GM12878 (cell line): ENCODE data around the gene ANP32A. TPM values are rescaled to one million over a fixed set of nuclear protein-coding genes. Genes with fewer than 3 reads are reported as not detected.

Experiments
- ATAC-seq: fragments of 200-7000 bp; cut with Tn5 transposase; 3 replicates; pipeline ENCODE4 v1.9.1; 2020; ENCODE audit warnings: mild to moderate bottlenecking, moderate library complexity
- BruUV-seq: library from RNA; stranded (reverse); fragments of 400-500 nt; replicated peaks from 2 replicates; lab custom pipeline; 2021; lab: Mats Ljungman, UMichigan
- CTCF ChIA-PET: fragments of 300-600 bp; sonication (Branson Sonifier 250); formaldehyde crosslinking; extraction: SDS; loops from one replicate; lab custom pipeline; 2021; ENCODE audit warnings: inconsistent platforms; lab: Yijun Ruan, JAX
- POLR2A ChIA-PET: fragments of 350-600 bp; formaldehyde crosslinking; extraction: SDS; loops from one replicate; lab custom pipeline; 2021; ENCODE audit warnings: inconsistent platforms; lab: Charles Lee
- RAD21 ChIA-PET: fragments of 300-600 bp; sonication (Branson Sonifier 250); formaldehyde crosslinking; loops from one replicate; lab custom pipeline; 2023; ENCODE audit warnings: antibody characterized with exemption; ENCODE audit not compliant: unreplicated experiment; lab: Charles Lee
- SMC1A ChIA-PET: fragments of 300-600 bp; sonication (Branson Sonifier 250); formaldehyde crosslinking; loops from one replicate; lab custom pipeline; 2023; ENCODE audit not compliant: unreplicated experiment, uncharacterized antibody; lab: Charles Lee
- DNase-seq: peaks from one replicate; pipeline ENCODE4 v3.0.0-alpha.2; 2011; ENCODE audit warnings: low read depth, low spot score
- FAIRE-seq: peaks from 3 replicates; lab custom pipeline; 2011; peaks lifted over from hg19 to GRCh38; lab: Jason Lieb, UNC
- H2AFZ ChIP-seq: 2 replicates; pipeline ENCODE4 v1.6.0; 2011; ENCODE audit warnings: low read depth, low read length, control low read depth; ENCODE audit not compliant: control insufficient read depth
- H3K27ac ChIP-seq: 2 replicates; pipeline ENCODE4 v1.5.1; 2011; ENCODE audit warnings: control low read depth; ENCODE audit not compliant: control insufficient read depth, insufficient read depth
- H3K27me3 ChIP-seq, 2 experiments: replicated peaks in 1 of 2; 2 replicates each; pipeline versions ENCODE4 v1.6.0 to v1.6.1; 2011; ENCODE audit warnings: low read length in 1 of 2; ENCODE audit not compliant: control insufficient read depth in 2 of 2, insufficient read depth in 2 of 2
- H3K36me3 ChIP-seq, 2 experiments: 2 replicates each; pipeline ENCODE4 v1.5.1; 2011; ENCODE audit warnings: low read length in 1 of 2; ENCODE audit not compliant: control insufficient read depth in 2 of 2, insufficient read depth in 2 of 2
- H3K4me1 ChIP-seq: 2 replicates; pipeline ENCODE4 v1.6.1; 2011; ENCODE audit warnings: mild to moderate bottlenecking, low read length, moderate library complexity, mixed read lengths; ENCODE audit not compliant: control insufficient read depth, insufficient read depth
- H3K4me2 ChIP-seq: 2 replicates; pipeline ENCODE4 v1.6.0; 2011; ENCODE audit warnings: control low read depth; ENCODE audit not compliant: control insufficient read depth, insufficient read depth
- H3K4me3 ChIP-seq: fragments of 200-600 bp; sonication (generic); 2 replicates; pipeline ENCODE4 v1.5.1; 2016
- H3K79me2 ChIP-seq: 2 replicates; pipeline ENCODE4 v1.6.0; 2011; ENCODE audit warnings: low read length; ENCODE audit not compliant: control insufficient read depth, insufficient read depth
- H3K9ac ChIP-seq: 2 replicates; pipeline ENCODE4 v1.8.0; 2011; ENCODE audit warnings: low read length, control low read depth, mixed read lengths; ENCODE audit not compliant: control insufficient read depth, insufficient read depth
- H3K9me3 ChIP-seq: replicated peaks from 3 replicates; pipeline ENCODE4 v1.5.1; 2011; ENCODE audit warnings: mild to moderate bottlenecking, low read length; ENCODE audit not compliant: control insufficient read depth, insufficient read depth
- H4K20me1 ChIP-seq: 2 replicates; pipeline ENCODE4 v1.6.0; 2011; ENCODE audit not compliant: control insufficient read depth, insufficient read depth
- ATF7 ChIP-seq: fragments of 450-650 bp; IDR thresholded peaks from 2 replicates; pipeline ENCODE4 v1.6.1; 2016; ENCODE audit warnings: low read depth, mild to moderate bottlenecking
- CBX5 ChIP-seq: sonication (generic); IDR thresholded peaks from 2 replicates; pipeline ENCODE4 v1.6.1; 2016; ENCODE audit warnings: low read depth, moderate library complexity, mild to moderate bottlenecking, inconsistent platforms
- CEBPB ChIP-seq, 2 experiments: fragments of 150-350 bp in 1 of 2; IDR thresholded peaks; 2 replicates each; pipeline ENCODE4 v1.6.1; 2012 to 2014; ENCODE audit warnings: low read depth in 2 of 2, low read length in 2 of 2, borderline replicate concordance in 1 of 2, inconsistent platforms in 1 of 2
- GABPA ChIP-seq: IDR thresholded peaks from 2 replicates; pipeline ENCODE4 v1.6.1; 2014; ENCODE audit warnings: antibody characterized with exemption, low read depth, mild to moderate bottlenecking, inconsistent platforms
- KAT2A ChIP-seq: conservative IDR thresholded peaks from 2 replicates; pipeline ENCODE4 v1.6.1; 2011; ENCODE audit warnings: low read depth, low read length; ENCODE audit not compliant: control insufficient read depth
- MEF2A ChIP-seq: IDR thresholded peaks from 2 replicates; pipeline ENCODE4 v1.6.1; 2011; ENCODE audit warnings: low read depth, mild to moderate bottlenecking, low read length, moderate library complexity; ENCODE audit not compliant: insufficient read depth
- MXI1 ChIP-seq: fragments of 150-350 bp; IDR thresholded peaks from 2 replicates; pipeline ENCODE4 v1.6.1; 2011; ENCODE audit warnings: low read depth, mild to moderate bottlenecking, inconsistent platforms, low read length, improper control_type of control experiment
- MYC ChIP-seq: IDR thresholded peaks from 2 replicates; pipeline ENCODE4 v1.6.1; 2011; ENCODE audit warnings: mild to moderate bottlenecking, low read length, moderate library complexity, inconsistent platforms; ENCODE audit not compliant: insufficient read depth, insufficient replicate concordance, insufficient read length, severe bottlenecking
- SRF ChIP-seq, 2 experiments: IDR thresholded peaks; 2 replicates each; pipeline ENCODE4 v1.6.1; 2011; ENCODE audit warnings: low read depth in 2 of 2, low read length in 2 of 2, mild to moderate bottlenecking in 1 of 2, moderate library complexity in 1 of 2
- SUZ12 ChIP-seq: fragments of 200-600 bp; sonication (generic); IDR thresholded peaks from one replicate; pipeline ENCODE4 v1.6.1; 2018; ENCODE audit warnings: antibody characterized with exemption, mild to moderate bottlenecking; ENCODE audit not compliant: unreplicated experiment
- WGBS: methylation state at CpG from one replicate; pipeline ENCODE4 v1.1.6; 2016; ENCODE audit warnings: low lambda C conversion rate; ENCODE audit not compliant: insufficient replicate concordance, insufficient coverage; ENCODE audit errors: missing lambda C conversion rate; 5-methylcytosine and 5-hydroxymethylcytosine counted together
- in situ Hi-C: fragments of 300-500 bp; cut with MboI; formaldehyde crosslinking; loops from 9 replicates; pipeline ENCODE4 v1.14.3; 2018; ENCODE audit warnings: mixed read lengths
- intact Hi-C: fragments of 100-400 bp; cut with micrococcal nuclease; formaldehyde crosslinking; loops from one replicate; pipeline ENCODE4 v1.14.2; 2022; ENCODE audit not compliant: unreplicated experiment
- polyA plus RNA-seq, 11 experiments: library from polyadenylated mRNA; depleted of rRNA in 4 of 11; unstranded in 6 of 11; stranded (reverse) in 5 of 11; fragments of >200 nt; fragmentation: Nextera tagmentation in 4 of 11; fragmentation: Illumina TruSeq in 1 of 11; extraction: Ambion mirVana in 4 of 11; extraction: Trizol in 1 of 11; gene quantifications; 1 replicate in 1 of 11; 2 replicates in 10 of 11; pipeline versions ENCODE4 v1.2.1 to v1.2.3, GENCODE V29; 2011 to 2016; ENCODE audit warnings: inconsistent platforms in 2 of 11, missing spikeins in 2 of 11, low read depth in 1 of 11
- total RNA-seq, 4 experiments: library from RNA; depleted of rRNA in 3 of 4; stranded (reverse); fragments of >200 nt in 3 of 4; fragmentation: Illumina TruSeq in 1 of 4; extraction: Trizol in 1 of 4; gene quantifications; 2 replicates each; pipeline versions ENCODE4 v1.2.1 to v1.2.3, GENCODE V29; 2013 to 2021
- TF ChIP-seq, protein P1 (sequence below): fragments of 150-350 bp; IDR thresholded peaks from 2 replicates; pipeline ENCODE4 v1.6.1; 2014; ENCODE audit warnings: mild to moderate bottlenecking, low read depth, low read length

The ANP32A gene
- total and polyA plus RNA-seq, 10 of the 15 experiments (the other 5 are each of a cell fraction or from before 2014, with no cell fraction given) = 29.6 to 666 (median 234) TPM

DNA sequence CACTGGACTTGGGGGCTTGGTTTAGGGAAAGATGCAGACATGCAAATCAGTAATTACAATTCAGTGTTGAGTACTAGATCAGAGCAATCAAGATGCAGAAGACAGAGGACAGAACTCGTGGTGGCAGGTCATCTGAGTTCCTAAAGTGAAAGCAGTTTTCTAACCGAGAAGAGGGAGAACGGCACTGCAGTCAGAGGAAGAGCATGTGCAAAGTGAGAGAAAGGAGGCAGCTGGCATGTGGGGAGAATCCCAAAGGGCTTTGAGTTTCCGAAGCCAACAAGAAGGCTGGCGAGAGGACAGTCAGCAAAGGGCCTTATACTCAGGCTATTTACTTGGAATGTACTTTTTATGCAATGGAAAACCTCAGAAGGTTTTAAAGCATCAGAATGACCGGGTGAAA, 87.0 kb downstream of the ANP32A start:
- no peaks in the 10 kb centered on the region for H3K4me1 ChIP-seq
- H3K79me2 ChIP-seq = no peaks in the 10 kb centered on the region
- no peaks in the 10 kb centered on the region for H3K36me3 ChIP-seq
- H3K9ac ChIP-seq = no peak overlapping the region
- peaks cover 0 to 3% of the 10 kb centered on the region in 2 experiments; a peak in 1 of 4 replicates for H3K27me3 ChIP-seq
- SMC1A ChIA-PET = interaction anchor here (2.6 kb wide), 1 partner anchor 142 kb away, joined by 14 read pairs; no protein-coding TSS in a partner anchor
- H3K27ac ChIP-seq = no peak overlapping the region
- WGBS = 6% methylated on average over 6 of the region's 6 CpGs
- in situ Hi-C loops = loop anchor here (5.0 kb wide), 1 partner anchor 144 kb away; no protein-coding TSS in a partner anchor
- POLR2A ChIA-PET = no interaction called here
- RAD21 ChIA-PET = interaction anchor here (1.3 kb wide), 1 partner anchor 95 kb away, joined by 4 read pairs; no protein-coding TSS in a partner anchor
- no TSS peak for BruUV-seq
- CTCF ChIA-PET = interaction anchor here (3.1 kb wide), 1 partner anchor 95 kb away, joined by 9 read pairs; no protein-coding TSS in a partner anchor
- no peaks in the 10 kb centered on the region for H4K20me1 ChIP-seq
- ATAC-seq = no peak
- H3K4me3 ChIP-seq = no peak overlapping the region
- intact Hi-C loops = no loop called here
- no peak for TF ChIP-seq MEF2A
- TF ChIP-seq ATF7 = no peak
- TF ChIP-seq SRF (IDR thresholded peaks at IDR 0.05; ENCODE audit: low read depth in 2 of 2, low read length in 2 of 2) = no peak
- TF ChIP-seq MYC = no peak
- TF ChIP-seq, protein P1, sequence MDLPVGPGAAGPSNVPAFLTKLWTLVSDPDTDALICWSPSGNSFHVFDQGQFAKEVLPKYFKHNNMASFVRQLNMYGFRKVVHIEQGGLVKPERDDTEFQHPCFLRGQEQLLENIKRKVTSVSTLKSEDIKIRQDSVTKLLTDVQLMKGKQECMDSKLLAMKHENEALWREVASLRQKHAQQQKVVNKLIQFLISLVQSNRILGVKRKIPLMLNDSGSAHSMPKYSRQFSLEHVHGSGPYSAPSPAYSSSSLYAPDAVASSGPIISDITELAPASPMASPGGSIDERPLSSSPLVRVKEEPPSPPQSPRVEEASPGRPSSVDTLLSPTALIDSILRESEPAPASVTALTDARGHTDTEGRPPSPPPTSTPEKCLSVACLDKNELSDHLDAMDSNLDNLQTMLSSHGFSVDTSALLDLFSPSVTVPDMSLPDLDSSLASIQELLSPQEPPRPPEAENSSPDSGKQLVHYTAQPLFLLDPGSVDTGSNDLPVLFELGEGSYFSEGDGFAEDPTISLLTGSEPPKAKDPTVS = no peak
- TF ChIP-seq GABPA = no peak
- no peak for TF ChIP-seq MXI1
- TF ChIP-seq SUZ12 = no peak
- TF ChIP-seq CEBPB (IDR thresholded peaks at IDR 0.05; ENCODE audit: borderline replicate concordance in 1 of 2, low read depth in 2 of 2, low read length in 2 of 2) = no peak
- TF ChIP-seq KAT2A = no peak
- TF ChIP-seq CBX5 = no peak
- TF ChIP-seq, all 136 proteins: peak for 0
- H3K9me3 ChIP-seq = no peaks in the 10 kb centered on the region
- DNase-seq (no peak), FAIRE-seq (no peak)
- H3K4me2 ChIP-seq = no peak overlapping the region
- no peak overlapping the region for H2AFZ ChIP-seq
